Measurements from ENCODE around the gene CDHR4.
"Not testable (repeated sequence)": the region's sequence is repeated elsewhere in the genome, so short reads cannot be mapped to it uniquely, and the experiment has no call there.

CDHR4 gene
- total RNA-seq: 0 to 2.8 (median 0.04) reads per million in 17 experiments

GRCh38 chr3:49799761-49800160, at the start of gene CDHR4:
CDHR4 (minus strand) TSS chr3:49799873; CDS start chr3:49799812, 61 bp downstream.
- peak in 2 of 4 experiments; percentile 42 to 46 for DNase-seq

GRCh38 chr3:49845694-49846093, 46.0 kb upstream of the CDHR4 start:
- DNase-seq: no peak

GRCh38 chr3:49844464-49845183, 45.0 kb upstream of the CDHR4 start:
- DNase-seq: no peak

- no peak for DNase-seq
These were observed 43.3 kb upstream of the CDHR4 start for GRCh38 chr3:49842843-49843517.

- no peak for DNase-seq
These were observed 42.1 kb upstream of the CDHR4 start for GRCh38 chr3:49841806-49842205.

GRCh38 chr3:49841126-49841696, 41.5 kb upstream of the CDHR4 start:
- peak in 2 of 4 experiments; percentile 12 to 17 for DNase-seq

GRCh38 chr3:49840388-49840787, 40.7 kb upstream of the CDHR4 start:
- DNase-seq: no peak

- peak; percentile 86 to 92 (median 90) for DNase-seq
These were observed 39.6 kb upstream of the CDHR4 start for GRCh38 chr3:49839193-49839809.

GRCh38 chr3:49831341-49831740, 31.7 kb upstream of the CDHR4 start:
- no peak for DNase-seq

- DNase-seq: no peak
These were observed 26.3 kb upstream of the CDHR4 start for GRCh38 chr3:49826016-49826415.

GRCh38 chr3:49823131-49823530, 23.5 kb upstream of the CDHR4 start:
- DNase-seq: not testable (repeated sequence)

GRCh38 chr3:49813497-49814174, 14.0 kb upstream of the CDHR4 start, which contains the start of gene UBA7:
UBA7 (minus strand) TSS chr3:49813953; CDS start chr3:49813787, 166 bp downstream.
- peak; percentile 72 to 85 (median 83) for DNase-seq

GRCh38 chr3:49812916-49813496, 13.3 kb upstream of the CDHR4 start:
- peak in 2 of 4 experiments; percentile 15 to 19 for DNase-seq

- DNase-seq: no peak
These were observed 7.9 kb upstream of the CDHR4 start for GRCh38 chr3:49807431-49808114.

- no peak for DNase-seq
These were observed 7.2 kb upstream of the CDHR4 start for GRCh38 chr3:49806850-49807249.

- peak; percentile 20 to 69 (median 55) for DNase-seq
These were observed 6.4 kb upstream of the CDHR4 start for GRCh38 chr3:49805897-49806701.

GRCh38 chr3:49805367-49805782, 5.7 kb upstream of the CDHR4 start:
- DNase-seq: peak in 3 of 4 experiments; percentile 24 to 43 (median 36)

GRCh38 chr3:49804141-49805041, 4.7 kb upstream of the CDHR4 start:
- peak in 2 of 4 experiments; percentile 18 to 27 for DNase-seq

- DNase-seq: peak; percentile 21 to 59 (median 46)
These were observed 3.9 kb upstream of the CDHR4 start for GRCh38 chr3:49803465-49804140.
